H1 (cell line): ENCODE data around the gene CPNE8. TPM values are rescaled to one million over a fixed set of nuclear protein-coding genes. Genes with fewer than 3 reads are reported as not detected.

Experiments
- CTBP2 ChIP-seq: IDR thresholded peaks from 2 replicates; pipeline ENCODE4 v1.7.0; 2011; ENCODE audit warnings: borderline replicate concordance, mild to moderate bottlenecking, moderate library complexity, mixed read lengths, low read length; ENCODE audit not compliant: insufficient read depth, insufficient read length
- FOSL1 ChIP-seq: IDR thresholded peaks from 2 replicates; pipeline ENCODE4 v1.6.1; 2011; ENCODE audit warnings: mild to moderate bottlenecking, low read depth, low read length, moderate library complexity; ENCODE audit not compliant: insufficient read depth
- MAFK ChIP-seq: IDR thresholded peaks from 2 replicates; pipeline ENCODE4 v1.6.1; 2012; ENCODE audit warnings: low read depth, mild to moderate bottlenecking, improper control_type of control experiment, low read length
- NRF1 ChIP-seq: IDR thresholded peaks from 2 replicates; pipeline ENCODE4 v1.6.1; 2011; ENCODE audit warnings: mild to moderate bottlenecking, low read depth, low read length, improper control_type of control experiment
- RAD21 ChIP-seq, 2 experiments: IDR thresholded peaks in 1 of 2; conservative IDR thresholded peaks in 1 of 2; 2 replicates each; pipeline ENCODE4 v1.6.1; 2011; ENCODE audit warnings: low read depth in 2 of 2, low read length in 2 of 2, improper control_type of control experiment in 1 of 2, inconsistent platforms in 1 of 2, mild to moderate bottlenecking in 1 of 2, moderate library complexity in 1 of 2
- SAP30 ChIP-seq: fragments of 300-600 bp; sonication (generic); IDR thresholded peaks from 2 replicates; pipeline ENCODE4 v1.7.1; 2012; ENCODE audit warnings: low read length, moderate library complexity, mild to moderate bottlenecking, inconsistent platforms; ENCODE audit not compliant: insufficient read depth, insufficient replicate concordance
- polyA plus RNA-seq, 7 experiments: library from polyadenylated mRNA; depleted of rRNA in 3 of 7; stranded (reverse) in 5 of 7; unstranded in 2 of 7; fragments of >200 nt in 5 of 7; fragments of 200-250 nt in 2 of 7; gene quantifications; 1 replicate in 5 of 7; 2 replicates in 1 of 7; 4 replicates in 1 of 7; pipeline versions ENCODE4 v1.2.1 to v1.2.3, GENCODE V29; 2011 to 2013; ENCODE audit warnings: missing spikeins in 2 of 7, mixed read lengths in 2 of 7
- total RNA-seq: library from RNA; stranded (reverse); fragmentation: NEBNext Ultra II Directional; extraction: Animal tissue kit (Norgen Biotek cat#: 25700); gene quantifications from 2 replicates; pipeline ENCODE4 v1.2.1, GENCODE V29; 2021
- TF ChIP-seq, protein P1 (sequence below): IDR thresholded peaks from 2 replicates; pipeline ENCODE4 v1.6.1; 2012; ENCODE audit warnings: inconsistent platforms

The CPNE8 gene
- total and polyA plus RNA-seq, 2 of the 8 experiments (the other 6 are each of a cell fraction or from before 2014, with no cell fraction given), result 2.5 to 6.8 TPM

DNA sequence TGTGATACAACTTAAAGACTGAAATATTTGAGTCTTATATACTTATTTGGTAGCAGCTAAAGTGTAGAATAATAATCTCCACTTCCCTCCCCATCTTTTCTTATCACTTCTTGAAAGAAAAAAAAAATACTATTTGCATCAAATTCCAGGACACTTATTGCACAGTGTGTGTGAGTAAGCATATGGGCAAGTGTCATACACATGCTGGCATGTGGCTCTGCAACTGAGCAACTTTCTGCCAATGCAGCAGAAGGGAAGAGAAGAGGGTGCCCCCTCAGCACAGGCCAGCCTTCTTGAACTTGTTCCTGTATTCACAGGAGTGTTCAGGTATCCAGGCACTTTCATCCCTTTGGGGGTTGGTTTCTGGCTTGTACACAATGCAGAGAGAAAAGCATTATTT is 145.8 kb downstream of the CPNE8 start (continued):
- TF ChIP-seq FOSL1 (no peak), MAFK (no peak), CTBP2 (no peak), SAP30 (no peak), NRF1 (no peak), RAD21 (IDR thresholded peaks at IDR 0.05 in 1 of 2, conservative IDR thresholded peaks at IDR 0.05 in 1 of 2; ENCODE audit: low read depth in 2 of 2, low read length in 2 of 2) (no peak)
- TF ChIP-seq, protein P1, sequence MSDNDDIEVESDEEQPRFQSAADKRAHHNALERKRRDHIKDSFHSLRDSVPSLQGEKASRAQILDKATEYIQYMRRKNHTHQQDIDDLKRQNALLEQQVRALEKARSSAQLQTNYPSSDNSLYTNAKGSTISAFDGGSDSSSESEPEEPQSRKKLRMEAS, result no peak
